Measurements from ENCODE around the gene SSRP1.
A peak's percentile ranks its signal among the peaks of the same experiment; 100 is the strongest.

Gene SSRP1

GRCh38 chr11:57277845-57278720 lies 57.6 kb downstream of the SSRP1 start:
- Histone ChIP-seq H3K4me3 (ENCODE audit: low read length in 2 of 2) (peak overlapping the region; percentile 7 to 54), H3K4me1 (ENCODE audit: control insufficient read depth, insufficient read depth, low read length) (peaks cover 10% of the 10 kb centered on the region), H3K9me3 (ENCODE audit: control insufficient read depth in 2 of 2, low read length in 2 of 2) (peaks cover 0 to 10% of the 10 kb centered on the region in 2 donors), H3K9ac (ENCODE audit: low read length in 2 of 2) (peak overlapping the region; percentile 17 to 42), H3K36me3 (ENCODE audit: control insufficient read depth in 2 of 2, insufficient read depth in 2 of 2, low read length in 2 of 2) (no peaks in the 10 kb centered on the region), H3K27ac (ENCODE audit: low read length) (no peak overlapping the region), H3K27me3 (ENCODE audit: control insufficient read depth in 1 of 2, insufficient read depth in 2 of 2, low read length in 2 of 2) (peaks cover 0 to 3% of the 10 kb centered on the region in 2 donors)

- Histone ChIP-seq H3K27me3 (ENCODE audit: control insufficient read depth in 1 of 2, insufficient read depth in 2 of 2, low read length in 2 of 2) (peaks cover 0 to 3% of the 10 kb centered on the region in 2 donors), H3K27ac (ENCODE audit: low read length) (no peak overlapping the region), H3K9me3 (ENCODE audit: control insufficient read depth in 2 of 2, low read length in 2 of 2) (peaks cover 0 to 10% of the 10 kb centered on the region in 2 donors), H3K9ac (ENCODE audit: low read length in 2 of 2) (peak overlapping the region in 1 of 2 donors; percentile 17), H3K4me1 (ENCODE audit: control insufficient read depth, insufficient read depth, low read length) (peaks cover 10% of the 10 kb centered on the region), H3K4me3 (ENCODE audit: low read length in 2 of 2) (peak overlapping the region in 1 of 2 donors; percentile 54), H3K36me3 (ENCODE audit: control insufficient read depth in 2 of 2, insufficient read depth in 2 of 2, low read length in 2 of 2) (no peaks in the 10 kb centered on the region)
Measured at GRCh38 chr11:57276971-57277675, 58.6 kb downstream of the SSRP1 start.

GRCh38 chr11:57276169-57276970 lies 59.3 kb downstream of the SSRP1 start:
- H3K4me1 ChIP-seq (ENCODE audit: control insufficient read depth, insufficient read depth, low read length): peaks cover 10% of the 10 kb centered on the region
- no peaks in the 10 kb centered on the region for H3K36me3 ChIP-seq (ENCODE audit: control insufficient read depth in 2 of 2, insufficient read depth in 2 of 2, low read length in 2 of 2)
- H3K27me3 ChIP-seq (ENCODE audit: control insufficient read depth in 1 of 2, insufficient read depth in 2 of 2, low read length in 2 of 2): peaks cover 0 to 3% of the 10 kb centered on the region in 2 donors
- H3K27ac ChIP-seq (ENCODE audit: low read length): no peak overlapping the region
- no peak overlapping the region for H3K4me3 ChIP-seq (ENCODE audit: low read length in 2 of 2)
- peaks cover 0 to 10% of the 10 kb centered on the region in 2 donors for H3K9me3 ChIP-seq (ENCODE audit: control insufficient read depth in 2 of 2, low read length in 2 of 2)
- H3K9ac ChIP-seq (ENCODE audit: low read length in 2 of 2): no peak overlapping the region

Measured in stomach smooth muscle (tissue), 2 donors.